ENCODE measurements around the gene PTRH1. TPM values are rescaled to one million over a fixed set of nuclear protein-coding genes. Genes with fewer than 3 reads are reported as not detected.

Gene PTRH1
- total RNA-seq, 1 donor from 2014 or later: 36.5 TPM

DNA sequence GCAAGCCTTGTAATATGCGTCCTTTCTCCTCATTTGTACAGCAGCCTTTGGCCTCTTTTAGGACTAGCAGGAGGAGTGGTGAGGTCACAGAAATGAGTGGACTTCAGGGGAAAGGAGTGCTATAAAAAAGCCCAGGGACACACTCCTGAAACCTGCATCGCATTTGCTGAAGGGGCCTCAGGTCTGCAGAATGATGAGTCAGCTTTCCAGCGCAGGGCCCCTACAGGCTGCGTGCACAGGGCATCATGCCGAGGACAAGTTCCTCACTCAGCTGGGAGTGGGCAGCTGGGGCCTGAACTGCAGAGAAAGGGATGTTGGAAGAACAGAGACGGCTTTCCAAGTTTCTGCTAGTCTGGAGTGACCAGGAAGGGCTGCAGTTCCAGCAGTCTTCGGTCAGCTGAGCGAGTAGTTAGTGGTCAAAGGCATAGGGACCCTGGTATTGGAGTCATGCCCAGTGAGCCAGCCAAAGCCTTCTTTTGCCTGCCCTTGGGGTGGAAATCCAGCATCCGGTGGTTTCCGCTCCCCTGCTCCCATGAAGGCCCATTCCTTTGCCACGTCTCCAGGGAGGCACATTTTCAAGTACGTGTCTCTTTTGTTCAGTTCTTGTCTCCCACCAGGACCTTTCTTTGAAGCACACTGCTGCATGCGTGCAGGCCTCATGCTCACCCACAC lies 26.0 kb downstream of the PTRH1 start:
- H3K27me3 ChIP-seq (ENCODE audit: control insufficient read depth, insufficient read depth, low read length): no peaks in the 10 kb centered on the region
- H3K36me3 ChIP-seq (ENCODE audit: control insufficient read depth, insufficient read depth, low read length): peaks cover 1% of the 10 kb centered on the region
- no peak for DNase-seq (ENCODE audit: low read depth)
- no peak overlapping the region for H3K4me3 ChIP-seq (ENCODE audit: low read depth, low read length)
- TF ChIP-seq, protein P1, sequence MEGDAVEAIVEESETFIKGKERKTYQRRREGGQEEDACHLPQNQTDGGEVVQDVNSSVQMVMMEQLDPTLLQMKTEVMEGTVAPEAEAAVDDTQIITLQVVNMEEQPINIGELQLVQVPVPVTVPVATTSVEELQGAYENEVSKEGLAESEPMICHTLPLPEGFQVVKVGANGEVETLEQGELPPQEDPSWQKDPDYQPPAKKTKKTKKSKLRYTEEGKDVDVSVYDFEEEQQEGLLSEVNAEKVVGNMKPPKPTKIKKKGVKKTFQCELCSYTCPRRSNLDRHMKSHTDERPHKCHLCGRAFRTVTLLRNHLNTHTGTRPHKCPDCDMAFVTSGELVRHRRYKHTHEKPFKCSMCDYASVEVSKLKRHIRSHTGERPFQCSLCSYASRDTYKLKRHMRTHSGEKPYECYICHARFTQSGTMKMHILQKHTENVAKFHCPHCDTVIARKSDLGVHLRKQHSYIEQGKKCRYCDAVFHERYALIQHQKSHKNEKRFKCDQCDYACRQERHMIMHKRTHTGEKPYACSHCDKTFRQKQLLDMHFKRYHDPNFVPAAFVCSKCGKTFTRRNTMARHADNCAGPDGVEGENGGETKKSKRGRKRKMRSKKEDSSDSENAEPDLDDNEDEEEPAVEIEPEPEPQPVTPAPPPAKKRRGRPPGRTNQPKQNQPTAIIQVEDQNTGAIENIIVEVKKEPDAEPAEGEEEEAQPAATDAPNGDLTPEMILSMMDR (IDR thresholded peaks at IDR 0.05; ENCODE audit: insufficient read depth, low read length, poor library complexity, severe bottlenecking): no peak

DNA sequence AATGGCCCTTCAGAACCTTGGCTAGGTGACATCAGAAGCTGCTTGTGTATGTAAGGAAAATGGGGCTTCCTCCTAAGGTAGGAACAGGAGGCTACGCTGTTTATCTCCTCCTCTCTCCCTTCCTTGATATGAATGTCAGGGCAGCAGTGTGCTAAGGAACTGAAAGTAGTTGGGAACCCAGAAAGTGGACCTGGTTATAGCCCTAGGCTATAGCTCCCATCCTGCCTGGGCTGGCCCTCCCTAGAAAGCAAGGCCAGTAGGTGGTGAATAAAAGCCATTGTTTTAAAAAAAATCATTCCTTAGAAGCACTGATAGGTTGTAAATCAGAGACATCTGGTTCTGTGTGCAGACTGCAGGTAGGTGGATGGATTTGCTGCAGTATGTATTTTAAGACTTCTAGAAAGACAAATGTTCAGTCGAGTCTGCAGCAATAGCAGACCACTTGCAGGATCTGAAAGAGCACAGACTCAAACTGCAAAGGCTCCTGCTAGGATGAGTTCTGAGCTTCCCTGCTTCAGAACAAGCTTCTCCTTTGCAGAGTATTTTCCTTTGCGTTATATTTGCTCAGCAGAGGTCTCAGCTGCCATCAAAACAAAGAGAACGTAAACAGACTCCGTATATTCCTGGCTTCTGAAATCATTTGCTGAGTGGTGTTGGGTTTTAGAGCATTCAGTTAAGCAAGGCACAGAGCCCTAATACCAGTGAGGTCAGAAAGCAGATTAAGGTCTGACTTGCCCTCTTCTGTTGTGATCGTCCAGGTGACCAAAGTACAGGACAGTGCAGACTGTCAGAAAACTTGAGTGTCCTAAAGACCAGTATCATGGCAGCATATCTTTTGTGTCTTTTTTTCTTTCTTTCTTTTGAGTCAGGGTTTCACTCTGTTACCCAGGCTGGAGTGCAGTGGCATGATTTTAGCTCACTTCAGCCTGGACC lies 28.7 kb downstream of the PTRH1 start:
- no peak for DNase-seq (ENCODE audit: low read depth)
- Histone ChIP-seq H3K4me3 (ENCODE audit: low read depth, low read length) (no peak overlapping the region), H3K27me3 (ENCODE audit: control insufficient read depth, insufficient read depth, low read length) (no peaks in the 10 kb centered on the region), H3K36me3 (ENCODE audit: control insufficient read depth, insufficient read depth, low read length) (peaks cover 1% of the 10 kb centered on the region)
- TF ChIP-seq, protein P1 (IDR thresholded peaks at IDR 0.05; ENCODE audit: insufficient read depth, low read length, poor library complexity, severe bottlenecking): no peak

DNA sequence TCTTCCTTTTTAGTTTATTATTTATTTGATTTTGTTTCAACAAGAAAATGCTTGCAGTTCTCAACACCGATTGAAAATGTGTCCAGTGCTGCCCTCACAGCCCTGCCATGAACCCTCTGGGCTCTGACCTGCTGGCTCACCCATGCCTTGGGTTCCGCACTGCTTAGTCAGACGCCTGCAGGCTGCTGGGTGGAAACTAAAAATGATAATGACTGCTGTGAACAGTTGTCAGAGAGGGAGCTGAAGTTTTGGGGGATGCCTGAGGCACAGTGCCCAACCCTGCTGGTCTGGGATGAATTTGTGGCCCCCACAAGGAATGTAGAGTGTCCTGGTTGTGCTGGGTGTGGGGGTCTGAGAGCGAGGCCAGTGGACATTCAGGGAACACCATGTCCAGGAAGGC lies 30.9 kb downstream of the PTRH1 start:
- Histone ChIP-seq H3K27me3 (ENCODE audit: control insufficient read depth, insufficient read depth, low read length) (no peaks in the 10 kb centered on the region), H3K36me3 (ENCODE audit: control insufficient read depth, insufficient read depth, low read length) (peaks cover 1% of the 10 kb centered on the region), H3K4me3 (ENCODE audit: low read depth, low read length) (no peak overlapping the region)
- TF ChIP-seq, protein P1 (IDR thresholded peaks at IDR 0.05; ENCODE audit: insufficient read depth, low read length, poor library complexity, severe bottlenecking): no peak
- DNase-seq (ENCODE audit: low read depth): no peak

DNA sequence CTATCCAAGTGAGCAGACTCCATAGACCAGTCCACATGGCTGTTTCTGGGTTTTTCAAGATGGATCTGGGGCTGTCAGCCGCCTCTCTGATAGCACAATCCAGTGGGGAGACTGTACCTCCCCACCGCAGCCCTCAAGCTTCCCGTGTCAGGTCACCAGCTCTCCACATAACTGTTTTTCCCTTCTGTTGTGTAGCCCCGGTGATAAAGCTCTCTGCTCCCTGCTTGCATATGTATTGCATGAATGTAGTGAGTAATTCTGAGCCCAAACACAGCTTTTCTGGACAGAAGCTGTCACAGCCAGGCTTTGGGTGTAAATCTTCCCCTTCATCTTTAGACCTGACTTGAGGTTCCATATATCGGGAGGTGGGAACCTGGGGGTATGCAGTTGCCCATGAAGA lies 31.7 kb downstream of the PTRH1 start:
- H3K27me3 ChIP-seq (ENCODE audit: control insufficient read depth, insufficient read depth, low read length): no peaks in the 10 kb centered on the region
- DNase-seq (ENCODE audit: low read depth): no peak
- TF ChIP-seq, protein P1 (IDR thresholded peaks at IDR 0.05; ENCODE audit: insufficient read depth, low read length, poor library complexity, severe bottlenecking): no peak
- H3K4me3 ChIP-seq (ENCODE audit: low read depth, low read length): no peak overlapping the region
- peaks cover 1% of the 10 kb centered on the region for H3K36me3 ChIP-seq (ENCODE audit: control insufficient read depth, insufficient read depth, low read length)

DNA sequence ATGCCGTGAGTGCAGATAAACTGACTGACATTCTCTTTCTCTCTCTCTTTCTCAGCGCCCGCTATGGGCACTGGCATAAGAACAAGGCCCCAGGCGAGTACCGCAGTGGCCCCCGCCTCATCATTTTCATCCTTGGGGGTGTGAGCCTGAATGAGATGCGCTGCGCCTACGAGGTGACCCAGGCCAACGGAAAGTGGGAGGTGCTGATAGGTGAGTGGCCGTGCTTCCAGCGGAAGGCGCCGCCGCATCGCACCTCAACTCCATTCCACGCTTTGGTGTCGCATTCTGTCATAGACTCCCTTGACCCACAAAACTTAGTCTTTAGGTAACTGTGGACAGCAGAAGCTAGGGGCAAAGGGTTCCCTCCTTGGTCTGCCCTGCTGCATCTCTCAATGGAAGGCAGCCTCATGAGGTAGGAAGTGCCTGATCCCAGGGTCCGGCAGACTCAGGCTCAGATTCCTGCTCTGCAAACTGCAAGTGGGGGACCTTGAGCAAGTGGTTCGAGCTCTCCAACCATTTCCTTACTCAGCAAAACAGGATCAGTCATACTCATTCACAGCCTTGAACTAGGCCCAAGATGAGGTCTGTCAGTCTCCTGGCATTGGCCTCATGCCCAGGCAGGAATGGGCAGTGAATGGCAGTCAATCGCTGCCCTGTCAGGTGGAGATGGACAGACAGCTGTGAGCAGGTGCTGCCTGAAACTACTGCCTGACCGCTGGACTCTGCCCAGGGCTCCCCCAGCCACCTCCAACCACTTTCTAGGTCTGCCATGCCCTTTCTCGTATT lies 32.9 kb downstream of the PTRH1 start:
- no peak for DNase-seq (ENCODE audit: low read depth)
- Histone ChIP-seq H3K4me3 (ENCODE audit: low read depth, low read length) (no peak overlapping the region), H3K27me3 (ENCODE audit: control insufficient read depth, insufficient read depth, low read length) (no peaks in the 10 kb centered on the region), H3K36me3 (ENCODE audit: control insufficient read depth, insufficient read depth, low read length) (peaks cover 1% of the 10 kb centered on the region)
- TF ChIP-seq, protein P1 (IDR thresholded peaks at IDR 0.05; ENCODE audit: insufficient read depth, low read length, poor library complexity, severe bottlenecking): no peak

Measured in kidney epithelial cell (primary cell).